Osteoblast (primary cell): ENCODE data around the gene LYPD8. TPM values are rescaled to one million over a fixed set of nuclear protein-coding genes. Genes with fewer than 3 reads are reported as not detected.

ENCODE experiments used
- DNase-seq: peaks from one replicate; pipeline ENCODE4 v3.0.0; 2011; ENCODE audit warnings: low spot score, mixed read lengths; ENCODE audit not compliant: insufficient read length; ENCODE audit errors: missing footprints
- H2AFZ ChIP-seq: 2 replicates; pipeline ENCODE4 v1.6.0; 2011; ENCODE audit warnings: mild to moderate bottlenecking, low read length
- H3K27ac ChIP-seq: 2 replicates; pipeline ENCODE4 v1.5.1; 2011; ENCODE audit warnings: mild to moderate bottlenecking, low read depth, low read length, moderate library complexity
- H3K27me3 ChIP-seq: 2 replicates; pipeline ENCODE4 v1.6.0; 2012; ENCODE audit warnings: mild to moderate bottlenecking, control low read depth, inconsistent platforms, low read length, moderate library complexity; ENCODE audit not compliant: insufficient read depth
- H3K36me3 ChIP-seq: 2 replicates; pipeline ENCODE4 v1.5.1; 2011; ENCODE audit warnings: mild to moderate bottlenecking, low read length, control low read depth, moderate library complexity; ENCODE audit not compliant: insufficient read depth
- H3K4me1 ChIP-seq: 2 replicates; pipeline ENCODE4 v1.5.1; 2011; ENCODE audit warnings: mild to moderate bottlenecking, low read length, control low read depth, moderate library complexity; ENCODE audit not compliant: insufficient read depth
- H3K4me2 ChIP-seq: 2 replicates; pipeline ENCODE4 v1.6.0; 2011; ENCODE audit warnings: mild to moderate bottlenecking, low read length; ENCODE audit not compliant: insufficient read depth
- H3K4me3 ChIP-seq: fragments of 200-600 bp; sonication (generic); 3 replicates; pipeline ENCODE4 v1.5.1; 2012; ENCODE audit warnings: mild to moderate bottlenecking, low read length, inconsistent platforms; ENCODE audit not compliant: insufficient read depth
- H3K79me2 ChIP-seq: 2 replicates; pipeline ENCODE4 v1.6.0; 2012; ENCODE audit warnings: mild to moderate bottlenecking, low read length, control low read depth, inconsistent platforms; ENCODE audit not compliant: insufficient read depth
- H3K9me3 ChIP-seq: 2 replicates; pipeline ENCODE4 v1.5.1; 2011; ENCODE audit warnings: low read depth, low read length, control low read depth
- H4K20me1 ChIP-seq: 2 replicates; pipeline ENCODE4 v1.6.0; 2012; ENCODE audit warnings: mild to moderate bottlenecking, low read length, control low read depth; ENCODE audit not compliant: insufficient read depth
- CTCF ChIP-seq: IDR thresholded peaks from 2 replicates; pipeline ENCODE4 v1.5.1; 2011; ENCODE audit warnings: mild to moderate bottlenecking, low read depth, low read length, moderate library complexity; ENCODE audit errors: extremely low read depth
- total RNA-seq: library from RNA; depleted of rRNA; stranded (reverse); fragments of >200 nt; gene quantifications from 2 replicates; pipeline ENCODE4 v1.2.3, GENCODE V29; 2012

Gene LYPD8
- total RNA-seq, 1 donor: not detected

- no peaks in the 10 kb centered on the region for H3K4me1 ChIP-seq
- H3K9me3 ChIP-seq: peaks cover 7% of the 10 kb centered on the region
- H3K4me2 ChIP-seq: no peak overlapping the region
- H3K79me2 ChIP-seq: no peaks in the 10 kb centered on the region
- no peak for TF ChIP-seq CTCF
- H3K4me3 ChIP-seq: no peak overlapping the region
- no peak overlapping the region for H2AFZ ChIP-seq
- no peaks in the 10 kb centered on the region for H4K20me1 ChIP-seq
- no peaks in the 10 kb centered on the region for H3K27me3 ChIP-seq
- DNase-seq: no peak
- no peak overlapping the region for H3K27ac ChIP-seq
- H3K36me3 ChIP-seq: no peaks in the 10 kb centered on the region
Observed at GRCh38 chr1:248752161-248753028, 3.2 kb downstream of the LYPD8 start.

GRCh38 chr1:248751635-248752034 lies 3.9 kb downstream of the LYPD8 start:
- no peak for TF ChIP-seq CTCF
- no peaks in the 10 kb centered on the region for H3K36me3 ChIP-seq
- no peaks in the 10 kb centered on the region for H3K27me3 ChIP-seq
- no peaks in the 10 kb centered on the region for H3K79me2 ChIP-seq
- H3K4me2 ChIP-seq: no peak overlapping the region
- H3K4me3 ChIP-seq: no peak overlapping the region
- no peaks in the 10 kb centered on the region for H4K20me1 ChIP-seq
- no peak overlapping the region for H2AFZ ChIP-seq
- H3K27ac ChIP-seq: no peak overlapping the region
- H3K9me3 ChIP-seq: peaks cover 7% of the 10 kb centered on the region
- H3K4me1 ChIP-seq: no peaks in the 10 kb centered on the region
- DNase-seq: no peak

- H3K27ac ChIP-seq: no peak overlapping the region
- no peaks in the 10 kb centered on the region for H3K36me3 ChIP-seq
- H3K9me3 ChIP-seq: peaks cover 7% of the 10 kb centered on the region
- no peaks in the 10 kb centered on the region for H4K20me1 ChIP-seq
- no peaks in the 10 kb centered on the region for H3K79me2 ChIP-seq
- H3K4me1 ChIP-seq: no peaks in the 10 kb centered on the region
- H3K4me2 ChIP-seq: no peak overlapping the region
- H3K27me3 ChIP-seq: no peaks in the 10 kb centered on the region
- DNase-seq: no peak
- TF ChIP-seq CTCF: no peak
- H2AFZ ChIP-seq: no peak overlapping the region
- no peak overlapping the region for H3K4me3 ChIP-seq
Observed at GRCh38 chr1:248751142-248751541, 4.4 kb downstream of the LYPD8 start.

- Histone ChIP-seq H3K4me1 (no peaks in the 10 kb centered on the region), H4K20me1 (no peaks in the 10 kb centered on the region), H3K27me3 (no peaks in the 10 kb centered on the region), H3K27ac (no peak overlapping the region), H3K9me3 (peaks cover 7% of the 10 kb centered on the region), H3K4me3 (no peak overlapping the region), H3K36me3 (no peaks in the 10 kb centered on the region), H2AFZ (no peak overlapping the region), H3K79me2 (no peaks in the 10 kb centered on the region), H3K4me2 (no peak overlapping the region)
- TF ChIP-seq CTCF: no peak
- no peak for DNase-seq
Observed at GRCh38 chr1:248750496-248750895, 5.1 kb downstream of the LYPD8 start.
